Measurements from ENCODE around the gene CXCR4.

Gene CXCR4

GRCh38 chr2:136134126-136134525, 16.2 kb upstream of the CXCR4 start:
- TF ChIP-seq EZH2 (IDR thresholded peaks at IDR 0.05; ENCODE audit: borderline replicate concordance, low read depth, low read length, severe bottlenecking): no peak
- no peak for TF ChIP-seq CTCF (IDR thresholded peaks at IDR 0.05; ENCODE audit: borderline replicate concordance, extremely low read depth, low read length, poor library complexity, severe bottlenecking)
- peak overlapping the region; percentile 67 for H3K27ac ChIP-seq (ENCODE audit: low read length)
- H2AFZ ChIP-seq (ENCODE audit: low read depth, low read length): no peak overlapping the region
- H3K4me1 ChIP-seq (ENCODE audit: insufficient read depth, low read length): peaks cover 92% of the 10 kb centered on the region
- no peaks in the 10 kb centered on the region for H3K36me3 ChIP-seq (ENCODE audit: insufficient read depth, low read length)
- H3K9ac ChIP-seq (ENCODE audit: low read depth, low read length): peak overlapping the region; percentile 34
- H3K9me3 ChIP-seq (ENCODE audit: insufficient read depth, low read length, severe bottlenecking): no peaks in the 10 kb centered on the region
- no peaks in the 10 kb centered on the region for H4K20me1 ChIP-seq (ENCODE audit: insufficient read depth, low read length)
- H3K79me2 ChIP-seq (ENCODE audit: insufficient read depth, low read length): 0 out of 2 replicates have a peak, but pooled peaks cover 2% of the 10 kb centered on the region
- no peaks in the 10 kb centered on the region for H3K27me3 ChIP-seq (ENCODE audit: insufficient read depth, low read length, poor library complexity)
- H3K4me2 ChIP-seq (ENCODE audit: insufficient read depth, low read length): peak overlapping the region; percentile 57
- DNase-seq (peak; percentile 76), ATAC-seq (ENCODE audit: insufficient read depth, low read depth) (peak; percentile 53)
- peak overlapping the region in 1 of 2 experiments; percentile 33; a peak in 2 of 4 replicates for H3K4me3 ChIP-seq (ENCODE audit: low read depth in 1 of 2, low read length in 2 of 2)

- Histone ChIP-seq H3K4me1 (ENCODE audit: insufficient read depth, low read length) (peaks cover 97% of the 10 kb centered on the region), H3K27ac (ENCODE audit: low read length) (peak overlapping the region; percentile 67), H3K79me2 (ENCODE audit: insufficient read depth, low read length) (0 out of 2 replicates have a peak, but pooled peaks cover 2% of the 10 kb centered on the region), H3K4me3 (ENCODE audit: low read depth in 1 of 2, low read length in 2 of 2) (peak overlapping the region in 1 of 2 experiments; percentile 33; a peak in 2 of 4 replicates), H3K27me3 (ENCODE audit: insufficient read depth, low read length, poor library complexity) (no peaks in the 10 kb centered on the region), H3K36me3 (ENCODE audit: insufficient read depth, low read length) (no peaks in the 10 kb centered on the region), H2AFZ (ENCODE audit: low read depth, low read length) (no peak overlapping the region), H3K9ac (ENCODE audit: low read depth, low read length) (peak overlapping the region; percentile 34), H4K20me1 (ENCODE audit: insufficient read depth, low read length) (no peaks in the 10 kb centered on the region), H3K9me3 (ENCODE audit: insufficient read depth, low read length, severe bottlenecking) (no peaks in the 10 kb centered on the region), H3K4me2 (ENCODE audit: insufficient read depth, low read length) (peak overlapping the region; percentile 57)
- DNase-seq (no peak), ATAC-seq (ENCODE audit: insufficient read depth, low read depth) (no peak)
- no peak for TF ChIP-seq CTCF (IDR thresholded peaks at IDR 0.05; ENCODE audit: borderline replicate concordance, extremely low read depth, low read length, poor library complexity, severe bottlenecking)
- TF ChIP-seq EZH2 (IDR thresholded peaks at IDR 0.05; ENCODE audit: borderline replicate concordance, low read depth, low read length, severe bottlenecking): no peak
These were observed 15.6 kb upstream of the CXCR4 start for GRCh38 chr2:136133586-136133985.

- ATAC-seq (ENCODE audit: insufficient read depth, low read depth): no peak
- H4K20me1 ChIP-seq (ENCODE audit: insufficient read depth, low read length): no peaks in the 10 kb centered on the region
- no peaks in the 10 kb centered on the region for H3K27me3 ChIP-seq (ENCODE audit: insufficient read depth, low read length, poor library complexity)
- peak; percentile 65 for DNase-seq
- no peaks in the 10 kb centered on the region for H3K36me3 ChIP-seq (ENCODE audit: insufficient read depth, low read length)
- peak overlapping the region; percentile 34 for H3K9ac ChIP-seq (ENCODE audit: low read depth, low read length)
- H3K79me2 ChIP-seq (ENCODE audit: insufficient read depth, low read length): 0 out of 2 replicates have a peak, but pooled peaks cover 2% of the 10 kb centered on the region
- H2AFZ ChIP-seq (ENCODE audit: low read depth, low read length): no peak overlapping the region
- no peak for TF ChIP-seq EZH2 (IDR thresholded peaks at IDR 0.05; ENCODE audit: borderline replicate concordance, low read depth, low read length, severe bottlenecking)
- no peak for TF ChIP-seq CTCF (IDR thresholded peaks at IDR 0.05; ENCODE audit: borderline replicate concordance, extremely low read depth, low read length, poor library complexity, severe bottlenecking)
- H3K4me1 ChIP-seq (ENCODE audit: insufficient read depth, low read length): peaks cover 100% of the 10 kb centered on the region
- H3K27ac ChIP-seq (ENCODE audit: low read length): peak overlapping the region; percentile 67
- peak overlapping the region in 1 of 2 experiments; percentile 33; a peak in 2 of 4 replicates for H3K4me3 ChIP-seq (ENCODE audit: low read depth in 1 of 2, low read length in 2 of 2)
- H3K9me3 ChIP-seq (ENCODE audit: insufficient read depth, low read length, severe bottlenecking): no peaks in the 10 kb centered on the region
- H3K4me2 ChIP-seq (ENCODE audit: insufficient read depth, low read length): peak overlapping the region; percentile 61
These were observed 15.2 kb upstream of the CXCR4 start for GRCh38 chr2:136133176-136133575.

All from DND-41 (cell line).